ENCODE measurements around the gene MRTFB.

- TF ChIP-seq AKAP8 (CRISPR knock-in tag; IDR thresholded peaks at IDR 0.05) (no peak), TCF12 (IDR thresholded peaks at IDR 0.05) (no peak), TCF12 (CRISPR knock-in tag; IDR thresholded peaks at IDR 0.05) (no peak), BHLHE40 (IDR thresholded peaks at IDR 0.05; ENCODE audit: low read length) (no peak), SP2 (CRISPR knock-in tag; IDR thresholded peaks at IDR 0.05) (no peak), SP1 (IDR thresholded peaks at IDR 0.05) (no peak), SP1 (CRISPR knock-in tag; IDR thresholded peaks at IDR 0.05) (no peak), KAT8 (CRISPR knock-in tag; IDR thresholded peaks at IDR 0.05) (no peak)
- TF ChIP-seq, protein P1, sequence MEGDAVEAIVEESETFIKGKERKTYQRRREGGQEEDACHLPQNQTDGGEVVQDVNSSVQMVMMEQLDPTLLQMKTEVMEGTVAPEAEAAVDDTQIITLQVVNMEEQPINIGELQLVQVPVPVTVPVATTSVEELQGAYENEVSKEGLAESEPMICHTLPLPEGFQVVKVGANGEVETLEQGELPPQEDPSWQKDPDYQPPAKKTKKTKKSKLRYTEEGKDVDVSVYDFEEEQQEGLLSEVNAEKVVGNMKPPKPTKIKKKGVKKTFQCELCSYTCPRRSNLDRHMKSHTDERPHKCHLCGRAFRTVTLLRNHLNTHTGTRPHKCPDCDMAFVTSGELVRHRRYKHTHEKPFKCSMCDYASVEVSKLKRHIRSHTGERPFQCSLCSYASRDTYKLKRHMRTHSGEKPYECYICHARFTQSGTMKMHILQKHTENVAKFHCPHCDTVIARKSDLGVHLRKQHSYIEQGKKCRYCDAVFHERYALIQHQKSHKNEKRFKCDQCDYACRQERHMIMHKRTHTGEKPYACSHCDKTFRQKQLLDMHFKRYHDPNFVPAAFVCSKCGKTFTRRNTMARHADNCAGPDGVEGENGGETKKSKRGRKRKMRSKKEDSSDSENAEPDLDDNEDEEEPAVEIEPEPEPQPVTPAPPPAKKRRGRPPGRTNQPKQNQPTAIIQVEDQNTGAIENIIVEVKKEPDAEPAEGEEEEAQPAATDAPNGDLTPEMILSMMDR (CRISPR knock-in tag; IDR thresholded peaks at IDR 0.05) = no peak
These were observed 30.3 kb downstream of the MRTFB start for GRCh38 chr16:14101415-14101814.

Data from HepG2 (cell line).